Forelimb muscle (tissue), 1 donor: ENCODE measurements around the gene FOXP1. TPM values are rescaled to one million over a fixed set of nuclear protein-coding genes. Genes with fewer than 3 reads are reported as not detected.

ENCODE experiments used
- DNase-seq: peaks from one replicate; pipeline ENCODE4 v3.0.0-alpha.2; 2013; ENCODE audit warnings: low read depth
- polyA plus RNA-seq: library from polyadenylated mRNA; unstranded; fragments of 120-200 nt; gene quantifications from one replicate; pipeline ENCODE4 v1.2.1, GENCODE V29; 2013; ENCODE audit not compliant: insufficient read length

FOXP1 gene
- polyA plus RNA-seq = 15.8 TPM

- DNase-seq = no peak
Observed at GRCh38 chr3:71583566-71584393, at the start of gene FOXP1. TSS of gene FOXP1 (minus strand) at chr3:71583728. CDS start at chr3:71198381, 385,347 bp downstream.

GRCh38 chr3:71629711-71630110 lies 46.2 kb upstream of the FOXP1 start:
- DNase-seq = peak; percentile 8

- DNase-seq = no peak
Observed at GRCh38 chr3:71629289-71629688, 45.8 kb upstream of the FOXP1 start.

GRCh38 chr3:71628522-71628921 lies 45.0 kb upstream of the FOXP1 start:
- no peak for DNase-seq

- DNase-seq = no peak
Observed at GRCh38 chr3:71625676-71626075, 42.1 kb upstream of the FOXP1 start.

GRCh38 chr3:71621825-71622537 lies 38.5 kb upstream of the FOXP1 start:
- DNase-seq = no peak

GRCh38 chr3:71618538-71618937 lies 35.0 kb upstream of the FOXP1 start:
- no peak for DNase-seq

GRCh38 chr3:71616571-71617021 lies 33.1 kb upstream of the FOXP1 start:
- no peak for DNase-seq

- DNase-seq = no peak
Observed at GRCh38 chr3:71614869-71615268, 31.3 kb upstream of the FOXP1 start.

GRCh38 chr3:71614426-71614825 lies 30.9 kb upstream of the FOXP1 start:
- no peak for DNase-seq

- no peak for DNase-seq
Observed at GRCh38 chr3:71611099-71611498, 27.6 kb upstream of the FOXP1 start.

GRCh38 chr3:71607364-71607763 lies 23.8 kb upstream of the FOXP1 start:
- no peak for DNase-seq

GRCh38 chr3:71606582-71606981 lies 23.1 kb upstream of the FOXP1 start:
- no peak for DNase-seq

- no peak for DNase-seq
Observed at GRCh38 chr3:71602256-71602655, 18.7 kb upstream of the FOXP1 start.

GRCh38 chr3:71601811-71602210 lies 18.3 kb upstream of the FOXP1 start:
- DNase-seq = no peak

- no peak for DNase-seq
Observed at GRCh38 chr3:71600646-71601288, 17.2 kb upstream of the FOXP1 start.

- no peak for DNase-seq
Observed at GRCh38 chr3:71599416-71599815, 15.9 kb upstream of the FOXP1 start.

GRCh38 chr3:71598292-71598691 lies 14.8 kb upstream of the FOXP1 start:
- DNase-seq = no peak

- DNase-seq = no peak
Observed at GRCh38 chr3:71597286-71597685, 13.8 kb upstream of the FOXP1 start.

- no peak for DNase-seq
Observed at GRCh38 chr3:71593106-71593505, 9.6 kb upstream of the FOXP1 start.

- no peak for DNase-seq
Observed at GRCh38 chr3:71591101-71591500, 7.6 kb upstream of the FOXP1 start.

GRCh38 chr3:71589132-71589531 lies 5.6 kb upstream of the FOXP1 start:
- no peak for DNase-seq
